RWPE1 (cell line): ENCODE results near the gene GPC6.
A peak's percentile ranks its signal among the peaks of the same experiment; 100 is the strongest.

Source experiments
- CTCF ChIA-PET: fragments of 350-600 bp; sonication (Branson Sonifier 250); formaldehyde crosslinking; extraction: SDS; loops from one replicate; lab custom pipeline; 2021; lab: Yijun Ruan, JAX
- POLR2A ChIA-PET: fragments of 400-600 bp; formaldehyde crosslinking; extraction: SDS; loops from one replicate; lab custom pipeline; 2020; ENCODE audit warnings: antibody characterized with exemption; ENCODE audit not compliant: low non-redundant PET; lab: Yijun Ruan, JAX
- DNase-seq: peaks from one replicate; pipeline ENCODE4 v3.0.0; 2012; ENCODE audit warnings: low spot score
- H3K27ac ChIP-seq: fragments of 450-650 bp; 2 replicates; pipeline ENCODE4 v1.5.1; 2017
- CTCF ChIP-seq: fragments of 450-650 bp; conservative IDR thresholded peaks from 2 replicates; pipeline ENCODE4 v1.5.1; 2017; ENCODE audit warnings: low read depth, mild to moderate bottlenecking

GPC6 gene

DNA sequence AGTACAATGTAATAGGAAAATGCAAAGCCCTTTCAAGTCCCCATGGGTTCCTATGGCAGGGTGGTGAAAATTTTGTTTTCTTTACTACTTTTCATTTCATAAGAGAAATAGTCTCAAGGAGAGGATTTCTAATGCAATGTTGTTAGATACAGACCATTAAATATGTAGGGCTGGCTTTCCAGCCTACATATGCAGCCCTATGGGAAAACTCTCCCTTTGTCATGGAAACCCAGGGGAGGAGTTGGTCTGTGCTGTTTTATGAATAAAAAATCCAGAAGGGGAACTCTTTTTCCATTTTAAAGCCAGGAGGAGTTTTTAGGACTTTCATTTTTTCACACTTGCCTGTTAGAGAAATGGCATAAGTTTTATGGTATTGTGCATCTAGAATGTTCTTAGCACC is 1133.3 kb downstream of the GPC6 start:
- no peak overlapping the region for H3K27ac ChIP-seq
- POLR2A ChIA-PET, result no interaction called here
- CTCF ChIA-PET, result interaction anchor here (0.7 kb wide), 1 partner anchor 9 kb away, joined by 3 read pairs; no protein-coding TSS in a partner anchor
- no peak for TF ChIP-seq CTCF
- DNase-seq, result no peak

DNA sequence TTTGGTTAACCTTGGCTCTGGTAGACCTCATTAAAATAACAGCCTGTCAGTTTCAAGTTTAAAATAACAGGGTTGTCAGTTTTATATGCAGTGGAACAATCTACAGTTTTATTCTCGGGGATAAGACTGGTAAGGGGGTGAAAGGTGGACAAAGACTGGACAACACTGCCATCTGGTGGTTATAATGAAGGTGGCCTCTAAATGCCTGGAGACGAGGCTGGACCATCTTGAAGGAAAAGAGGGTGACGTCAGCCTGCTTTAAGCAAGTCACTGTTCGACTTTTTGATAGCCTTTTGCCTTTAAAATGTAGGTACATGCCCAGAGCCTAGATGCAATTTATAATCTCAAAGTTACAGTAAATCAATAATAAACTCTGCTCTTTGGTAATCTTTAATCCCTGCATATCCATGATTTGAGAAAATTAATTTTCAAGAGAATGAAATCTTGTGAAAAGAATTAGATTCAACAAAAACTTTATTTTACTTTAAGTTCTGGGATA is 1135.9 kb downstream of the GPC6 start:
- ChIA-PET POLR2A (no interaction called here), CTCF (interaction anchor here (0.5 to 1.4 kb wide), 3 partner anchors 108 to 1042 kb away, joined by 3 to 4 read pairs (median 4); no protein-coding TSS in a partner anchor)
- DNase-seq, result peak; percentile 80
- peak; percentile 76 for TF ChIP-seq CTCF
- H3K27ac ChIP-seq, result no peak overlapping the region

DNA sequence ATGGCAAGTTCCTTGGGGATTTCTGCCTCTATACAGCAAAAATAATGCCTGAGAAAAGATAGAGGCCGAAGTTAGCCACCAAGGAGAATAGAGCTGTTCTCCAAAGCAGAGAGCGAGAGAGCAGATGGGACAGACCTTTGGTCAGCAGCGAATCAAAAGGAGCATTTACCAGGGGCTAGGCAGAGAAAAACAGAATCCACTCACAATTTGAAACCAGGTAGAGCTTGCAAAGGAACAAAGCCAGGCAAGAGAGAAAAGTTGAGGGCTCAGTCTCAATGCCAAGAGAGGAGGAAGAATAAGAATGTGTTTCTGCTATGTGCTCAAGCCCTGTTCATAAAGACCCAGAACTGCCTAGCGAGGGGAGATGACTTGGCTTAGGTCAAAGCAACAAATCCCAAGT is 1140.1 kb downstream of the GPC6 start:
- ChIA-PET CTCF (no interaction called here), POLR2A (no interaction called here)
- TF ChIP-seq CTCF, result no peak
- no peak for DNase-seq
- no peak overlapping the region for H3K27ac ChIP-seq

DNA sequence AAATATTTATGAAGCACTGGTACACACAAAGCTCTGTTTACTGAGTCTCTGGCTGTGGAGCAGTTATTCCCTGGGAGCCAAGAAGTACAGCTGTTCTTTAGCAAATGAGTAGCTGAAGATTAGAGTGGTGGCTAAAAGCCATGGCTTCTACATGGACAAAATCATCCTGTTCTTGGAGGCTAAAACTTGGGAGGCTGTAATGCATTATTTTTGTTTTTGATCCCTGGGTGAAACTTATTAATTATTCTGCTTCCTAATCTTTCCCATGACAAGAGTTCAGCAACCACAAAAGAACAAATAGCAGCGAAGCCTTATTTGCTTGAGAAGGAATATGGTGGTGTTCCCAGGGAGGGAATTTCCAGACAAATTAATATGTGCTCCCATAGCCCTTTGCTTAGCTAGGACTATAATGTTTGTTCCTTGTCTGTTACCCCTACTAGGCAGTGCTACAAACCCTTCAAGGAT is 1143.4 kb downstream of the GPC6 start:
- ChIA-PET CTCF (no interaction called here), POLR2A (no interaction called here)
- H3K27ac ChIP-seq, result no peak overlapping the region
- TF ChIP-seq CTCF, result no peak
- DNase-seq, result no peak

GRCh38 chr13:94371855-94372254 is 1145.2 kb downstream of the GPC6 start:
- ChIA-PET CTCF (no interaction called here), POLR2A (no interaction called here)
- H3K27ac ChIP-seq, result no peak overlapping the region
- TF ChIP-seq CTCF, result no peak
- no peak for DNase-seq

DNA sequence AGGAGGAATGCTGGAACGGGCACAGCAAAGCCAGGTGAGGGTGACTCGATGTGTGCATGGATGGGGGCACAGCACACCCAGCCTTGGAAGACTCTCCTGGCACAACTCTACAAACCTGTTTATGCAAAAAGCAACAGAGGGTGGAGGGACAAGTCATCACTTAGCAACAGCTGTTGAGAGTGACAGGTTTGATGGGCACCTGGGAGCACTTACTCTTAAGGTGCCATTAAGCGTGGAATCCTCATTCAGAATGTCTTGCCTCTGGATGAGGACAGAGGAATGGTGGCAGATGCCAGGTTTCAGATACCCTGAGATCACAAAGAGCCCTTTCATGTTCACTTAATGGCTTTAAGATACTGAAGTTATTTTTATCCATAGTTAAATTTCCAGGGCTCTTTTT is 1155.9 kb downstream of the GPC6 start:
- POLR2A ChIA-PET, result no interaction called here
- CTCF ChIA-PET, result no interaction called here
- H3K27ac ChIP-seq, result no peak overlapping the region
- no peak for TF ChIP-seq CTCF
- DNase-seq, result no peak
